ENCODE measurements around the gene PPP2R2C. TPM values are rescaled to one million over a fixed set of nuclear protein-coding genes. Genes with fewer than 3 reads are reported as not detected.
A peak's percentile ranks its signal among the peaks of the same experiment; 100 is the strongest.

The PPP2R2C gene
- polyA plus RNA-seq, 1 donor (not counting 4 experiments of a cell fraction or from before 2014, with no cell fraction given): 12.3 TPM

- no peaks in the 10 kb centered on the region for H4K20me1 ChIP-seq (ENCODE audit: control insufficient read depth, extremely low read depth, insufficient read depth, low read length)
- H3K36me3 ChIP-seq (ENCODE audit: control insufficient read depth in 2 of 2, extremely low read depth in 1 of 2, insufficient read depth in 2 of 2, low read length in 2 of 2): peaks cover 0 to 3% of the 10 kb centered on the region in 2 experiments
- FAIRE-seq: peak; percentile 72
- dilution Hi-C loops (cut with MboI; ENCODE audit: extremely low pct_ligation_motif_present, low sequenced_read_pairs): no loop called here
- DNase-seq (ENCODE audit: low read depth, low spot score): peak; percentile 55
- peak overlapping the region in 1 of 3 experiments; percentile 25 for H3K4me3 ChIP-seq (ENCODE audit: control insufficient read depth in 2 of 3, extremely low read depth in 1 of 3, insufficient read depth in 2 of 3, low read depth in 1 of 3, low read length in 3 of 3)
- H3K27me3 ChIP-seq (ENCODE audit: control insufficient read depth, extremely low read depth, insufficient read depth, low read length): no peaks in the 10 kb centered on the region
- peaks cover 9% of the 10 kb centered on the region for H3K4me1 ChIP-seq (ENCODE audit: control insufficient read depth, extremely low read depth, insufficient read depth, low read length)
- H3K79me2 ChIP-seq (ENCODE audit: control insufficient read depth, insufficient read depth, low read length): no peaks in the 10 kb centered on the region
- peak overlapping the region; percentile 65 for H3K4me2 ChIP-seq (ENCODE audit: control insufficient read depth, extremely low read depth, insufficient read depth, low read depth, low read length)
- no peaks in the 10 kb centered on the region for H3K9me1 ChIP-seq (ENCODE audit: control insufficient read depth, extremely low read depth, insufficient read depth, low read length)
- peak overlapping the region; percentile 66 for H3K27ac ChIP-seq (ENCODE audit: control insufficient read depth, insufficient read depth, low read length)
- H2AFZ ChIP-seq (ENCODE audit: control insufficient read depth, low read length): peak overlapping the region; percentile 60
- H3K9me3 ChIP-seq (ENCODE audit: control insufficient read depth, low read depth, low read length): no peaks in the 10 kb centered on the region
- H3K9ac ChIP-seq (ENCODE audit: control insufficient read depth, extremely low read depth, insufficient read depth, low read length): peak overlapping the region; percentile 46
- no peak for TF ChIP-seq EZH2 (IDR thresholded peaks at IDR 0.05; ENCODE audit: low read length)
- peak; percentile 42 to 69 (median 45) for TF ChIP-seq CTCF (optimal IDR thresholded peaks at IDR 0.05 in 1 of 3, IDR thresholded peaks at IDR 0.05 in 1 of 3, conservative IDR thresholded peaks at IDR 0.05 in 1 of 3; ENCODE audit: extremely low read depth in 1 of 3, insufficient read depth in 2 of 3, low read length in 3 of 3)
These were observed 128.4 kb downstream of the PPP2R2C start for GRCh38 chr4:6343939-6344408.

- Histone ChIP-seq H3K79me2 (ENCODE audit: control insufficient read depth, insufficient read depth, low read length) (no peaks in the 10 kb centered on the region), H3K36me3 (ENCODE audit: control insufficient read depth in 2 of 2, extremely low read depth in 1 of 2, insufficient read depth in 2 of 2, low read length in 2 of 2) (peaks cover 0 to 3% of the 10 kb centered on the region in 2 experiments), H3K4me3 (ENCODE audit: control insufficient read depth in 2 of 3, extremely low read depth in 1 of 3, insufficient read depth in 2 of 3, low read depth in 1 of 3, low read length in 3 of 3) (no peak overlapping the region), H4K20me1 (ENCODE audit: control insufficient read depth, extremely low read depth, insufficient read depth, low read length) (no peaks in the 10 kb centered on the region), H3K9me3 (ENCODE audit: control insufficient read depth, low read depth, low read length) (no peaks in the 10 kb centered on the region), H3K9me1 (ENCODE audit: control insufficient read depth, extremely low read depth, insufficient read depth, low read length) (no peaks in the 10 kb centered on the region), H3K4me1 (ENCODE audit: control insufficient read depth, extremely low read depth, insufficient read depth, low read length) (peaks cover 9% of the 10 kb centered on the region), H3K4me2 (ENCODE audit: control insufficient read depth, extremely low read depth, insufficient read depth, low read depth, low read length) (no peak overlapping the region), H3K27ac (ENCODE audit: control insufficient read depth, insufficient read depth, low read length) (no peak overlapping the region), H2AFZ (ENCODE audit: control insufficient read depth, low read length) (no peak overlapping the region), H3K27me3 (ENCODE audit: control insufficient read depth, extremely low read depth, insufficient read depth, low read length) (no peaks in the 10 kb centered on the region), H3K9ac (ENCODE audit: control insufficient read depth, extremely low read depth, insufficient read depth, low read length) (no peak overlapping the region)
- TF ChIP-seq EZH2 (IDR thresholded peaks at IDR 0.05; ENCODE audit: low read length) (no peak), CTCF (optimal IDR thresholded peaks at IDR 0.05 in 1 of 3, IDR thresholded peaks at IDR 0.05 in 1 of 3, conservative IDR thresholded peaks at IDR 0.05 in 1 of 3; ENCODE audit: extremely low read depth in 1 of 3, insufficient read depth in 2 of 3, low read length in 3 of 3) (no peak)
- FAIRE-seq (no peak), DNase-seq (ENCODE audit: low read depth, low spot score) (no peak)
- dilution Hi-C loops (cut with MboI; ENCODE audit: extremely low pct_ligation_motif_present, low sequenced_read_pairs): no loop called here
These were observed 129.7 kb downstream of the PPP2R2C start for GRCh38 chr4:6342530-6343293.
